GM19025 (cell line): ENCODE measurements around the gene FCHO2.
"Not testable (repeated sequence)": the region's sequence is repeated elsewhere in the genome, so short reads cannot be mapped to it uniquely, and the experiment has no call there.

Experiments used
- ATAC-seq: cut with Tn5 transposase; IDR thresholded peaks from one replicate; pipeline ENCODE4 v1.9.1; 2021; ENCODE audit warnings: mild to moderate bottlenecking, low read depth, moderate library complexity; ENCODE audit not compliant: unreplicated experiment

The FCHO2 gene

DNA sequence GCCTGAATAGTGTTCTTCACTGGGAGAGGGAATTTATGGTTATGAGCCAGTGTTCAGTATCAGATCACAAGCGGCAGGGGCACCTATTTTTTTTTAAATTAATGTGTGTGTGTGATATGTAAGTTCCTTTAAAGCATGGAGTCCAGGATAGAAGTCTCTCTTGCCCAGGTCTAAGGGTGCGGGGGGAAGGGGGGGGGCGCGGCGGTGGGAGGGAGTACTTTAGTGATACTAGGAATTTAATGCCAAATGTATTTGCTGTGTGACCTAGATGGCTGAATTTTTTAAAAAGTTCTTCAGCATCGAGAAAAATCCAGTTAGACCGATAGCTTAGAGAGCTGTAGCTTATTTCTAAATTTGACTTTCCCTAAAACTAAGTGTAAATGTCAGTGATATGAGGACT, 1.5 kb upstream of the FCHO2 start:
- no peak for ATAC-seq

DNA sequence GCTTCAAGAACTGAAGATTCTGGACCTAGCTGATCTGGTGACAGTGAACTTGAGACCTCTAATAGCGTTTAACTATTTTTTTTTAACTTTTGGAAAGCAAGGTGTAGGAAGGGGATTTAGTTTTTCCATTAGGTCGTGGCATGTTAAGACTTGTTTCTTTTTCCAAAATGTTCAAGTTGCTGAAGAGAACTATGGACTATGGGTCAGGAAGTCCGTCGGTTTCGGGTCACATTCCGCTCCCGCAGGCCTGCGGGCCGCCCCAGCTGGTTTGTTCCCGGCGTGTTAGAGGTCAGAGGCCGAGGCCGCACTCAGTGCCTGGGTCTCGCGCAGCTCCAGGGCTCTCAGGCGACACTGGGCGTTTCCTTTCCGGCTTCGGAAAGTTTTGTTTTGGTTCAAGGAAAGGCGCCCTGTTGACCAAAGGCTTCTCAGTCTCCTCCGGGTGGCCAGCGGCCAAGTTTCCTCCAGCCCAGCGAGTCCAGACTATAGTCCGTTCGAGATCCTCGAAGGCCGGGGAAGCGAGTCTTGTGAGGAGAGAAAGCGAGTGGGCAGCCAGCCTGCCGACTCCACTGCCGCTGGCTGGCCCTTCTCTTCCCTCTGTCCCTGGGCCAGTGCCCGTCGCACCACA, 586 bp upstream of the FCHO2 start:
- peak; percentile 37 for ATAC-seq

DNA sequence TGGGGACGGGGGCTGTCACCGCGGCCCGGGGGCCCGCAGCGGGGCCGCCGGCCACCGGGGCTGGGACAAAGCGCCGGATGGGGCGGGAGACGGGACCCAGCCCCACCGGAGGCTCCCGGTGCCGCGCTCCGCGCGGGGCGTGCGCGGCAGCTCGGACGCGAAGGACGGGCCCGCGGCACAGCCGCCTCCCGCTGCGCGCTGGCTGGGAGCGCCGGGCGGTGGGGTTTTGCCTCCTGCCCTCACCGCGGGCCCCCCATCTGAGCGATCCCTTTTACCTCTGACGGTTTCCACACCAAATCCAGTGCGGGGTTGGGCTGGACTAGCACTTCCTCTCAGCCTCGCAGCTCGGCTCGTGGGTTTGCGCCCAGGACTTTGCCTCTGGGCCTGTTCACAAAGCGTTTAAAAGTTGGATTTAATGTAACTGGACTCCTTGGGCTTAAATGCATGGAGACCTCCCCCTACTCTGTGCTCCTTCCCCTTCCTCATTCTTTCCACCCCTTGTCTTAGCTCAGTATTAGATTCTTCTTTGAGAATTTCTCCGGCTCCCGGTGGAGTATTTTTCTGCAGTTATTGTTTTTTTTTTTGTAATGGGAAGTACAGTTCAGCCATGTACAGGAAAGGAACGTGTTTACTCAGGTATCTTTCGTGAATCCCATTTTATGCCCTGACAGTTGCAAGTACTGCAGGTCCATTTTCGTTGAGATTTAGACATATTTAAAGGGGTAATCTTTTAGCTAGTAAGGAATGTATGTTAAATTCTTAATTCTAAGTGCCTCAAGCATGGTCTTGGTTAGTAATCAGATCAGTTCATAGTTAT, 691 bp downstream of the FCHO2 start:
- ATAC-seq: peak; percentile 36

DNA sequence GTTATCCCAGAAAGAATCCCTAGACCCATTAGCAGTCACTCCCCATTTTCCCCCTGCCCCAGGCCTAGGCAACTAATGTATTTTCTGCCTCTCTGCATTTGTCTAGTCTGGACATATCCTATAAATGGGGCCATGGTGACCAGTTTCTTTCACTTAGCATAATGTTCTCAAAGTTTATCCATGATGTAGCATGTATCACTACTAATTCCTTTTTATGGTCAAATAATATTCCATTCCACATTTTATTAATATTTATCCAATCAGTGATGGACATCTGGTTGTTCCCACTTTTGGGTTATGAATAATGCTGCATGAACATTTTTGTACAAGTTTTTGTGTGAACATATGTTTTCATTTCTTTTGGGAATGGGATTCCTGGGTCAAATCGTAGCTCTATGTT, 1.5 kb downstream of the FCHO2 start:
- no peak for ATAC-seq

DNA sequence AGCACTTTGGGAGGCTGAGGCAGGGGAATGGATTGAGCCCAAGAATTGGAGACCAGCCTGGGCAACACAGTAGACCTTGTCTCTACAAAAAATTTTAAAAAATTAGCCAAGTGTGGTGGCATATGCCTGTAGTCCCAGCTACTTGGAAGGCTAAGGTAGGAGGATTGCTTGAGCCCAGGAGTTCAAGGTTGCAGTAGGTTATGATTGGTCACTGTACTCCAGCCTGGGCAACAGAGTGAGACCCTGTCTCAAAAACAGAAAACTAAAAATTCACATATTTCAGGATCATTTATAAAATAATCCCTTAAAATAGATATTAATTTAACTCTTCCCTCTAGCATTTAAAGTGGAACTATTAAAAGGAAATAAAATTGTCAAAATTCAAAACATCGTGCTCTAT, 3.4 kb downstream of the FCHO2 start:
- no peak for ATAC-seq

DNA sequence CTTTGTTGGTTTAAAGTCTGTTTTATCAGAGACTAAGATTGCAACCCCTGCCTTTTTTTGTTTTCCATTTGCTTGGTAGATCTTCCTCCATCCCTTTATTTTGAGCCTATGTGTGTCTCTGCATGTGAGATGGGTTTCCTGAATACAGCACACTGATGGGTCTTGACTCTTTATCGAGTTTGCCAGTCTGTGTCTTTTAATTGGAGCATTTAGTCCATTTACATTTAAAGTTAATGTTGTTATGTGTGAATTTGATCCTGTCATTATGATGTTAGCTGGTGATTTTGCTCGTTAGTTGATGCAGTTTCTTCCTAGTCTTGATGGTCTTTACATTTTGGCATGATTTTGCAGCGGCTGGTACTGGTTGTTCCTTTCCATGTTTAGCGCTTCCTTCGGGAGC, 18.6 kb downstream of the FCHO2 start:
- not testable (repeated sequence) for ATAC-seq

DNA sequence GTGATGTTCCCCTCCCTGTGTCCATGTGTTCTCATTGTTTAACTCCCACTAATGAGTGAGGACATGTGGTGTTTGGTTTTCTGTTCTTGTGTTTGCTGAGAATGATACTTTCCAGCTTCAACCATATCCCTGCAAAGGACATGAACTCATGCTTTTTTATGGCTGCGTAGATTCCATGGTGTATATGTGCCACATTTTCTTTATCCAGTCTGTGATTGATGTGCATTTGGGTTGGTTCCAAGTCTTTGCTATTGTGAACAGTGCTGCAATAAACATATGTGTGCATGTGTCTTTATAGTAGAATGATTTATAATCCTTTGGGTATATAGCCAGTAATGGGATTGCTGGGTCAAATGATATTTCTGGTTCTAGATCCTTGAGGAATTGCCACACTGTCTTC, 21.0 kb downstream of the FCHO2 start:
- ATAC-seq: not testable (repeated sequence)

DNA sequence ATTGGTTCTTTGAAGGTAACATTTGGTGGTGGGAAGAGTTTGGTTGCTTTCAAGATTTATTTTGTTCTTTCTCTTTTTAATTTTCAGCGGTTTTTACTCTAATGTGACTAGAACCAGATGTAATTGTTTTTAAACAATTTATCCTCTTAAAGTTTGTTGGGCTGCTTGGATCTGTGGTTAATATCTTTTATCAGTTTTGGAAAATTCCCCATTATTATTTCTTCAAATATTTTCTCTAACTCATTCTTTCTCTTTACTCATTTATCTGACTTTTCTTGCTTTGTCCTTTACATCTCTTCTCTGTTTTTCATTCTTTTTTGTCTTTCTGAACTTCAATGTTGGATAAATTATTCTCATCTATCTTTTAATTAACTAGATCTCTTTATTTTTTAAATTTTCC, 29.9 kb downstream of the FCHO2 start:
- no peak for ATAC-seq

DNA sequence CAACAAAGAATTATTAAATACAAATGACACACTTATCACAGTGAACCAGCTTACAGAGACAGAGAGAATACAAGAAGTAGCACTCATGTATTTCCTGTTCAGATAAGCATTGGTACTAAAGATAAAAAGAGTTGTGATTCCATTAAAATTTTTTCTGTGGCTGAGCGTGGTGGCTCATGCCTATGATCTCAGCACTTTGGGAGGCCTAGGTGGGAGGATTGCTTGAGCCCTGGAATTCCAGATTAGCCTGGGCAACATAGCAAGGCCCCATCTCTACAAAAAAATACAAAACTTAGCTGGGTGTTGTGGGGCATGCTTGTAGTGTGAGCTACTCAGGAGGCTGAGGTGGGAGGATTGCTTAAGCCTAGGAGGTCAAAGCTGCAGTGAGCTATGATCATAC, 32.9 kb downstream of the FCHO2 start:
- no peak for ATAC-seq

DNA sequence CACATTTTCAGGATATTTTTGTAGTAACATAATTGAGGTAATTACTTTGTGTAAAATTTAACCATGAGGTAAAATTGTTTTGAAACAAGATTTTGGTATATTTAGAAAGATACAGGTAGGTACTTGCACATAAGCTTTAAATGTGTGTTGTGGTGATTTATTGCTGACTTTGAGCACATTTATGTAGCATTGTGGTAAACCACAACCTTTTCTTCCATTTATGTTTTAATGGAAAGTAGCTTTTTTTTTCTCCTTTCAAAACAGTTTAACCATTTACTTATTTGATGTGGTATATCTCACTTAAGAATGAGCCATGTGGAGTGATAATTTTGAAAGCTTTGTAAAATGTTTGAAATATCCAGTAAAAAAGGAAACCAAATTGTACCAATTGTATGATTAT, 35.6 kb downstream of the FCHO2 start:
- no peak for ATAC-seq

DNA sequence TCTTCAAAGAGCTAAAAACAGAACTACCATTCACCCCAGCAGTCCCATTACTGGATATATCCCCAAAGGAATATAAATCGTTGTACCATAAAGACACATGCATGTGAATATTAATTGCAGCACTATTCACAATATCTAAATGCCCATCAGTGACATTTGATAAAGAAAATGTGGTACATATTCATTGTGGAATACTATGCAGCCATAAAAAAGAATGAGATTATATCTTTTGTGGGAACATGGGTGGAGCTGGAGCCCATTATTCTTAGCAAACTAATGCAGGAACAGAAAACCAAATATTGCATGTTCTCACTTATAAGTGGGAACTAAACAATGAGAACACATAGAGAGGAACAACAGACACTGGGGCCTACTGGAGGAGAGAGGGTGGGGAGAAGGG, 38.7 kb downstream of the FCHO2 start:
- no peak for ATAC-seq

DNA sequence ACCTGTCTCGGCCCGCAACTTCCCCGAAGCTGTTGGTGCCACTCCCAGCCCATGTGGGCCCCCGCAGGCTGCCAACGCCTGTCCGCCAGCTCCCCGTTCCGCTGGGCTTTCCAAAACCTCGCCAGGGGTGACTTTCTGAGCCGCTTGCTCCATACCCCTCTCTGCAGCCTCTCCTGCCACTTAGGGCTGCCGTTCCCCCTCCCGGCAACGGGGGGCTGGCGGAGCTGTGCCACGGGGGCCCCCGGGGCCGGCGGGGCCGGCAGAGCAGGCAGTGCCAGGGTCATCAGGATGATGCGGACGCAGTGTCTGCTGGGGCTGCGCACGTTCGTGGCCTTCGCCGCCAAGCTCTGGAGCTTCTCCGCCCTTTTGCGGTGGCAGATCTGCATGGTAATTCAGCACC, 40.8 kb downstream of the FCHO2 start:
- no peak for ATAC-seq

DNA sequence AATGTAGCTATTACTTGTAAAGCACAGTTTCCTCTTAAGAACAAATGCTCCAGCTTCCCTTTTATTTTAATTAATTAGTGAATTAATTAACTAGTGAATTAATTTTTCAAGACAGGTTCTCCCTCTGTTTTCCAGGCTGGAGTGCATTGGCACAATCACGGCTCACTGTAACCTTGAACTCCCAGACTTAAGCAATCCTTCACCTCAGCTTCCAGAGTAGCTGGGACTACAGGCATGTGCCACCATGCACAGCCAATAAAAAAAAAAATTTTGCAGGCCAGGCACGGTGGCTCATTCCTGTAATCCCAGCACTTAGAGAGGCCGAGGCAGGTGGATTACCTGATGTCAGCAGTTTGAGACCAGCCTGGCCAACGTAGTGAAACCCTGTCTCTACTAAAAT, 44.1 kb downstream of the FCHO2 start:
- ATAC-seq: no peak

DNA sequence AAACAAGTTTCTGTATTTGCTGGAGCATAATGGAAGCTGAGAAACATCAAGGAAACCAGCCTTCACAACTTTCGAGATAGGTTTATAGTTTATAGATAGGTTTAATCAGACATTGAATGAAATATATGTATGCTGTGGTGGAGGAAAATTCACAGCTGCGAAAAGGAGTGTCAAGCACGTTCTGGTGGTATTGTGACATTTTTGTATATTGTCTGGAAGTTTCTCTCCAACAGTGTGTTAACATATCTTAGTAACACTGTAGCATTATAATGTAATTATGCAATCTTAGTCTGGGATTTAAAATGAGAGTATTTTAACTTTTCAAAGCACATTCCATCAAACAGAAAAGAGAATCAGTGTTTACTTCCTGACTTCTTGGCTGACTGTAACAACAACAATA, 50.0 kb downstream of the FCHO2 start:
- ATAC-seq: no peak

DNA sequence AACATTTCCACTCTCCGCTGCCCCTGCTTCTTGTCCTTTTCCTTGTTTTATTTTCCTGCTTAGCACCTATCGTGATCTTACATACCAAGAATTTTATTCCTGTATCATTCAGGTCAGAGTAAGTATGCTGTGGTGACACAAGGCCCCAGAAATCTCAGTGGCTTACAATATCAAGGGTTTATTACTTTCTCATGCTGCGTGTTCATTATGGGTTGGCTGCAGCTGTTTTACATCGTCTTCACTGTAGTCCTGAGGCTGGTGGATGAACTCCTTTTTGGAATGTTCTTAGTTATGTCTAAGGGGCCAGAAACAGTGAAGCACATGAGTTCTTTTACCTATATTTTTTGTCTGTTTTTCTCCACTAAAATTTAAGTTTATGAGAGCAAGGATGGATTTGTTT, 51.2 kb downstream of the FCHO2 start:
- ATAC-seq: no peak

DNA sequence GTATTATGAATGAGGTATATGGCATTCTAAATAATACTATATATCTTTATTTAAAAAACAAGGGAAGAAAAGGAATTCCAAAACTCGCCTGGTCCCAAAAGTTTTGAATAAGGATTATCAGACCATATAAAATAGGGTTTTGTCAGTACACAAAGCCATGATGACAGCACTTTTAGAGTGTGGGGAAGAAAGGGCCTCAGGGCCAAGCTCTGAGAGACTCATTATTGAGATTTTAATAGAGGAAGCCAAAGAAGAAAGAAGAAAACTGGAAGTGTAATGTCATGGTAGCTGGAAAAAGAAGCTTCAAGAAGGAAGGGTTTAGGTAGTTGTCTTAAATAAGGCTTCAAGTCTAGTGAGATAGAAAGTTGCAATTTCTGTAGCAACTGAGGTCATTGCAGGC, 53.0 kb downstream of the FCHO2 start:
- ATAC-seq: no peak

DNA sequence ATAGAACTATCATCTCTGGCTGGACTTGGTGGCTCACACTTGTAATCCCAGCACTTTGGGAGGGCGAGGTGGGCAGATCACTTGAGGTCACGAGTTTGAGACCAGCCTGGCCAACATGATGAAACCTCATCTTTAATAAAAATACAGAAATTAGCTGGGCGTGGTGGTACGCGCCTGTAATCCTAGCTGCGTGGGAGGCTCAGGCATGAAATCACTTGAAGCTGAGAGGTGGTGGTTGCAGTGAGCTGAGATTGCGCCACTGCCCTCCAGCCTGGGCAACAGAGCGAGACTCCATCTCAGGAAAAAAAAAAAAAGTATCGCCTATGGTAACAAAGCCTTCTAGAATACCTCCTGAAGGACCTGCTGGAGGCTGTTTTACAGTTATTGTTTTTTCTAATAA, 55.8 kb downstream of the FCHO2 start:
- ATAC-seq: not testable (repeated sequence)

DNA sequence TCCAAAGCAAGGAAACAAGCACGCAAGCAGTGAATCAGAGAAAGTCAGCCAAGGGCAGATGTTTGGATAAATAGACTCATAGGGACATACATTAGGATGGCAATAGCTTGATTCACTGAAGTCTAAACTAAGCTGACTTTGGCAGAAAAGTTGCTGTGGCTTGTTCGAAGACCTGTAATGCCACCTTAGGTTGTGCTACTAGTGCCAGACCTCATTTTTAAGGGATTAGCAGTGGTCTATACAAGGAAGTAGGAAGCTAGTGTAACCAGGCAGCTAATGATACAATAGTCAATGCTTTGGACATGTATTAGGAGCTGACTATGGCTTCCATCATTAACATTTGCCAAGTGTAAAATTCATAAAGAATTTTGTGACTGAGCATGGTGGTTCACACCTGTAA, 63.1 kb downstream of the FCHO2 start:
- ATAC-seq: no peak

DNA sequence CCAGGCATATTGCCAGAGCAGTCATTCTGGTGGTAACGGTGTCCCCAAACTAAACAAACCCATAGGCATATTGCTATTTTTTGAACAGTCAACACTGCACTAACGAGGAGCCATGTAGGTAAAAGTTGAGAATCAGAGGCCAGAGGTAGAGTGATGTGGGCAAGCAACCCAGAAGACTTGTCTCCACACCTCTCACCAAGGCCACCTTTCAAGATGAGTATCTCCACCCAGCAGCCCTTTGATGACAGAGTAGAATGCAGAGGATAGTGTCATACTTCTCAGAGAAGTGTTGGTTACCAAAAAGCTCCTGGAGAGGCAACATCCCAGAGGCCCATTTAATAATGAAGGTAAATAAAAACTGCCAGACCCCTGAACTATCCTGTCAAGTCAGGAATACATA, 63.9 kb downstream of the FCHO2 start:
- ATAC-seq: no peak

DNA sequence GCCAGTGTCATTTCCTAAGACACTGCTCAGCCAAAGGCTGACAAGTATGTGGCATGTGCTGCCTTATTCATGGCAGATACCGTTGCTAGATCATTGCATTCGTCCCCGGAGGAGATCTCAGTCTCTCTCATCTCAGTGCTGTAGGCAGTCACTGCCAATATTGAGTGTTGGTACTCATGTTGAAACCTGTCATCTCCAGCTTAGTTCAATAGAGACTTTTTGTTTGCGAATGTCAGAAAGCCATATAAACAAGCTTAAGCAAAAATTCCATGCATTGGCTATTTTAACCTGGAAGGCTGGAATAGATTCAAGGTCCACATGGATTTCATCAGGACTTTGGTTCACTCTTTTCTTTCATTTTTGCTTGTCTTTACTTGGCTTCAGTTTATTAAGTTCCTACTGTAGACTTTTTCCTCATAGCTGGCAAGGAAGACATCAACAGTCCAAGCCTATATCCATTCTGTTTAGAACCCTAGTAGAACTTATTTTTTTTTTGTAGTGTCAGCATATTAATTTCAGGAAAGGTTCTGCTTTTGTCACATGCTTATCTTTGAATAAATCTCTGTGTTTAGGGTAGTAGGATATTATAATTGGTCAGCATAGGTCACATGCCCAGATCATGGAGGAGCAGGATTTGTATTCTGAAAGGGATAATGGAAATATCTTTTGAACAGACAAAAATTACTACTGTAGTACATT, 66.8 kb downstream of the FCHO2 start:
- ATAC-seq: no peak

DNA sequence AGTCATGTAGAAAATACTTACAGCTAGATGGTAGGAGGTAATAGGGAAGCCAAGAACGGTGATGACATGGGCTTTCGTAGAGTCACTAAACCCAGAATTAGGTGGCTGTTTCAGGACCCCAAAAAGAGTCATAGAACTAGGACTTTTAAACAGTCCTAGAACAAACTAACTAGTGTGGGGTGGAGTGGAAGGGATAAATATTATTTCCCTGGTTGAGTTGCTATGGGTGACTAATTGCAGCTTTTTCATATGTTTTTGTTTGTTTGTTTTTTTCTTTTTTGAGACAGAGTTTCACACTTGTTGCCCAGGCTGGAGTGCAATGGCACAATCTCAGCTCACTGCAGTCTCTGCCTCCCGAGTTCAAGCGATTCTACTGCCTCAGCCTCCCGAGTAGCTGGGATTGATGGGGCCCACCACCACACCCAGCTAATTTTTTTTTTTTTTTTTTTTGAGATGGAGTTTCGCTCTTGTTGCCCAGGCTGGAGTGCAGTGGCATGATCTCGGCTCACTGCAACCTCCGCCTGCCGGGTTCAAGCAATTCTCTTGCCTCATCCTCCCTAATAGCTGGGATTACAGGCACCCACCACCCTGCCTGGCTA, 69.2 kb downstream of the FCHO2 start:
- not testable (repeated sequence) for ATAC-seq
